Measurements from ENCODE around the gene TACC2.

TACC2 gene

DNA sequence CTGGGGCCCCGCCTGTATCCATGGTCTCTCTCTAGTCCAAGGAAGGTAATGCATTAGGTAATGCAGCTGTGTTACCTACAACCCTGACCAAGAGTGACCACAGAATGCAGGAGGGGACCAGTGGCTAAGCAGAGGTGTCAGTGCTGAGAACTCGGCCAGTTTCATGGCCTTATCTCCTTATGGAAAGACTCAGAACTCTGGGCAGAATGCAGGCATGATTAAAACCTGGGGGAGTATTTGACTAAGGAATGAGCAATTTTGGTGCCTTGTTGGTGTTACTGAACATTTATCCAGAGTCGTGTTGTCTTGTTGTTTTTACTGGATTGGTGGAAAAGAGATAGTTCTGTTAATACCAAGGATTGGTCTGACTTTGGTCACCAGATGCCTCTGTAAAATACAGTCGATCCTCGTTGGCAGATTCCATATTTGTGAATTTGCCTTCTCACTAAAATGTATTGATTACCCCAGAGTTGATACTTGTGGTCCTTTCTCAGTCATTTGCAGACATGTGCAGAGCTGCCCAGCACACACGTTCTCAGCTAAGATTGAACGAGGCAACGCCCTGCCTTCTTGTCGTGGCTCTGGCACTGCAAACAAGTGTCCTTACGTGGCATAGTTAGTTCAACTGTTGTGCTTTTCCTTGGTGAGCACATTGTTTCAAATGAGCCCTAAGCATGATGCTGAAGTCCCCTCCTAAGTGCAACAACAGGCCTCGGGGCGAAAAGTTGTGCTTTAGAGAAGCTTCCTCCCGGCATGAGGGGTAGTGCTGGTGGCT is 146.5 kb downstream of the TACC2 start:
- DNase-seq (ENCODE audit: insufficient read length, low spot score) (no peak), FAIRE-seq (no peak)
- TF ChIP-seq, protein P1, sequence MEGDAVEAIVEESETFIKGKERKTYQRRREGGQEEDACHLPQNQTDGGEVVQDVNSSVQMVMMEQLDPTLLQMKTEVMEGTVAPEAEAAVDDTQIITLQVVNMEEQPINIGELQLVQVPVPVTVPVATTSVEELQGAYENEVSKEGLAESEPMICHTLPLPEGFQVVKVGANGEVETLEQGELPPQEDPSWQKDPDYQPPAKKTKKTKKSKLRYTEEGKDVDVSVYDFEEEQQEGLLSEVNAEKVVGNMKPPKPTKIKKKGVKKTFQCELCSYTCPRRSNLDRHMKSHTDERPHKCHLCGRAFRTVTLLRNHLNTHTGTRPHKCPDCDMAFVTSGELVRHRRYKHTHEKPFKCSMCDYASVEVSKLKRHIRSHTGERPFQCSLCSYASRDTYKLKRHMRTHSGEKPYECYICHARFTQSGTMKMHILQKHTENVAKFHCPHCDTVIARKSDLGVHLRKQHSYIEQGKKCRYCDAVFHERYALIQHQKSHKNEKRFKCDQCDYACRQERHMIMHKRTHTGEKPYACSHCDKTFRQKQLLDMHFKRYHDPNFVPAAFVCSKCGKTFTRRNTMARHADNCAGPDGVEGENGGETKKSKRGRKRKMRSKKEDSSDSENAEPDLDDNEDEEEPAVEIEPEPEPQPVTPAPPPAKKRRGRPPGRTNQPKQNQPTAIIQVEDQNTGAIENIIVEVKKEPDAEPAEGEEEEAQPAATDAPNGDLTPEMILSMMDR (IDR thresholded peaks at IDR 0.05; ENCODE audit: insufficient read depth, missing control alignments), result no peak

DNA sequence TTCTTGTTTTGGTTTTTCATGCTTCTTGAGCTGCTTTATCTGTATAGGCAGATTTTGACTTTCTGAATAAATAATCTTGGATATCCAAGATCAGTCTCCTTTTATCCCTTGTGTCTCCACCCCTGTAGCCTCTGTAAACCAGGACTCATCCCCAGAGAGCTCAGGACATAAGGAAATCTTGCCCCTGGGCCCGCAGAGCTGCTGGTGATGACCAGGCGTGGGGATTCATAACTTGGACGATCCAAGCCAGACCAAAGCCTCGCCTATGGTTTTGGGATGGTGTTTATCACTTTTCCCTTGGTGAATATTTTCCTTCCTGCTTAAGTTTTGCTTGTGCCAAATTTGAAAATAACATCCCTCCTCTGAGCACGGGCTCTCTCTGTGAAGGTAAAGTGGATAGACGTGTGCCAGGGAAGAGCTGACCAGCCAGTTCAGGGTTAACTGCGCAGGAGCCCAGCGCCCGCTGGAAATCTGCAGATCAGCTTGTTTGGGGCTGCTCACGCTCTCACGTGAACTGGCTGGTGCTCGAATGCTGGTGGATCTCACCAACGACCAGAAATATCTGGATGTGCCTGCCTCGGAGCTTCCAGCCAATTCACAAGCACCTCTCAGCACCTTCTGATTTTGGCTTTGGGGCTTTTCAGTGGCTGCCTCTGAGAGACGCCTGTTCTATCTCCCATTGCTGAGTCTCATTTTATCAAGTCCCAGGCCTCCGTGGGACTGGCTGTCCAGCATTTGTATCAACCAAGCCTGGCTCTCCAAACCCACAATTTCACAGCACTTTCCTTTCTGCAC is 150.1 kb downstream of the TACC2 start:
- no peak for FAIRE-seq
- no peak for DNase-seq (ENCODE audit: insufficient read length, low spot score)
- TF ChIP-seq, protein P1 (IDR thresholded peaks at IDR 0.05; ENCODE audit: insufficient read depth, missing control alignments), result no peak

DNA sequence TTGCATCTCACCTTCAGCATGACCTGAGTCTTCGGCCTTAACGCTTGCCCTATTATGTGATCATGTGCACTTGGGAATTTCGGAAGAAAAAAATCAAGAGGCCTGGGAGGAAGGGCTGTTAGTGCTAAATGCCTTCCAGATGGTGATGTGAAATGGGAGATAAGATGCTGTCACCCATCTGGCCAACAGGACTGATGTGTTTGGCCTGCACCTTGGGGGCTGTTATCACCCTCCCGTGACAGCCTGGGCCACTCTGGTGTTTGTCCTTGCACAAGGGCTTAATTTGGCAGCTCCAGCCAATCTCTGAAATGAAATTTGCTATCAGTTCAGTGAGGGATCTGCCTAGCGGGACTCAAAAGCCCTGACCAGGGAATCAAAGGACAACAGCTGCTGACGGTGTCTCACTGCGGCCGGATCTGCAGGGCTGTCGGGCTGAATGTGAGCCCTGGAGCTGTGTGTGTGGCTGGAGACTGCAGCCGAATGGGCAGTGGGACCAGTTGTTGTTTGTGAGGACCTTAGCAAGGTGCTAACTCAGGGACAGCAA is 150.7 kb downstream of the TACC2 start:
- no peak for FAIRE-seq
- TF ChIP-seq, protein P1 (IDR thresholded peaks at IDR 0.05; ENCODE audit: insufficient read depth, missing control alignments), result no peak

DNA sequence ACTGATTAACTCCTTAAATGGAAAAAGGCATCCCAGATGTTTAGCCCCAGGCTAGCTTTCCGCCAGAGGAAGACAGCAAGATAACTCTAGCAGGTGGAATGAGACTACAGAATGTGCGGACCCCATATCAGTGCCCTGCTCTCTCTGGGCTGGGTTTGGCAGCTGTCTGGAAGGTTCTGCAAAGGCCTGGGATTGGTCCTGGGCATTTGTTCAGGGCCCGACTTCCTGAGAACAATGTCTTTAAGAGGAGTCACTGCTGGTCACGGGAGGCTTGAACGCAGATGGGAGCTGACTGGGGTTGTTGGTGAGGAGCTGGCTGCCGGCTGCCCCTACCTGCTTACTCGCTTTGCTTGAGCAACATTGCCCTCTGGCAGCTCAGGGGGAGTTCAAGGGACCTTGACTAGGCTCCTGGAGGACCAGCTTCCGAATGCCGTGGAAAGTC is 151.5 kb downstream of the TACC2 start:
- TF ChIP-seq, protein P1 (IDR thresholded peaks at IDR 0.05; ENCODE audit: insufficient read depth, missing control alignments), result no peak
- no peak for DNase-seq (ENCODE audit: insufficient read length, low spot score)
- FAIRE-seq, result no peak

More for the DNA sequence above, 150.7 kb downstream of the TACC2 start:
- DNase-seq (ENCODE audit: insufficient read length, low spot score), result no peak

DNA sequence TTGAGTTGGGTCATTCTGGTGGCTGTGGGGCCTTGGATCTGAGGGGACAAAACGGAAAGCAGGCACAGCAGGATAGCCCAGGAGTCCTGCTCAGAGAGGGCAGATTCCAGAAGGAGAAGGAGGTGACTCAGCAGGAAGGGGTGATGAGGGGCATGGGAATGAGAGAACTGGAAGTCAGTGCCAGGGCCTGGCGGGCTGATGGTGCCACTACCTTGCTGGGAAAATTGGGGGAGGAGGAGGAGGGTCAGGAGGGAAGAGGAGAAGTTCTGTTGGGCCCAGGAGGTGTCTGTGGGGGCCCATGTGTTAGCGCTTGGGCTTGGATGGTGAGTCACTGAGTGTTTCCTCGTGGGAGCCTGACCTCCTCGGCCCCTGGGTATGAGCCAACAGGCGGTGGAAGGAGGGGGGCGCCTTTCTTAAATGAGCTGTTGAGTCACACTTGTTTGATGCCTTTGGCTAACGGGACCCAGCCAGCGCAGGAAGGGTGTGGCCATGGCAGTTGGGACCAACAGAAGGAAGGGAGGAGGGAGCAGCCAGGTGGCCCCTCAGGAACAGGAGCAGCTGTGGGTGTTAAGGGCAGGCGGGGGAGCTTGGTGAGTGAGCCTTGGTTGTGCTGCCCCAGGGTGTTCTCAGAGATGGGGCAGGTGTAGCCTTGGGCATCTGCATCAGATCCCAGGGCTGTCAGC is 152.1 kb downstream of the TACC2 start:
- TF ChIP-seq, protein P1 (IDR thresholded peaks at IDR 0.05; ENCODE audit: insufficient read depth, missing control alignments), result no peak
- FAIRE-seq (no peak), DNase-seq (ENCODE audit: insufficient read length, low spot score) (no peak)

DNA sequence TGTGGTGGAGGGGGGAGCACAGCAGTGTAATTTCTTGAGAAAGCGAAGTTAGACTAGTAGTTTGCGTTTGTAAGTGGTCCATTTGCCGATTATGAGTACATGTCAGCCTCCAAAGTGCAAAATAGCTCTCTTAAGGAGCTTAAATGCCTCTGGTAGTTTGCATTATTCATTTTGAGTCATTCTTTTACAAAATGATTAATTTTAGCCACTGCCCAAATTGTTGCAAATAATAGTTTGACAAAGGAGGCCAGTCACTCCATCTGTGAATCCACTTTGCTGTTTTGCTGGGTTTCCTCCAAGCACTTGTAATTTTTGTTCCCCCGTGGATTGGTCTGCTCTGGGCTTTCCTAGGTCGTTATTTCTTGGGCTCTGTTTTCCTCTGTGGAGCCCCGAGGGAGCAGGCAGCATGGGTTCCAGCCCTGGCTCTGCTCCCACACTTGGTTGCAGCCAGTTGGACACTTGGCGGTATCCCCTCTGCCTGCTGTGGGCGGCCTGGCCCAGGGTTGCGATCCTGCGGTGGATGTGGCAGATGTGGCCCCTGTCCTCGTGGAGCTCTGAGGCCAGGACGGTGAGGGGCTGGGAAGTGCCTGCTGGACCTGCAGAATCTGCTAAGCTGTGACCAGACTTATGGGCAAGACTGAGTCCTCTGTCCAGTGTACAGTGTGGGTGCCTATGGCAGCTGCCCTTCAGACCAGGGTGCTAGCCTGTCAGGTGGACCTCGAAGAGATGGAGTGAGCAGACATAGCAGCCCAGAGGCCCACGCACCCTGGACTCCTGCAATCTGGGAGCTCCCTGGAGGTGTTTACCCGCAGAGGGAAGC is 153.1 kb downstream of the TACC2 start:
- DNase-seq (ENCODE audit: insufficient read length, low spot score), result no peak
- no peak for FAIRE-seq
- TF ChIP-seq, protein P1 (IDR thresholded peaks at IDR 0.05; ENCODE audit: insufficient read depth, missing control alignments), result no peak

Measured in D721Med (cell line).